OCI-M1 (cell line): ENCODE measurements around the gene PIP5K1C.
A peak's percentile ranks its signal among the peaks of the same experiment; 100 is the strongest.

Experiments used
- DNase-seq: peaks from one replicate; lab custom pipeline; 2025; lab: John Stamatoyannopoulos, UW

PIP5K1C gene

GRCh38 chr19:3694361-3695123 lies 5.7 kb downstream of the PIP5K1C start:
- no peak for DNase-seq

GRCh38 chr19:3693025-3693925 lies 7.0 kb downstream of the PIP5K1C start:
- DNase-seq, result no peak

- DNase-seq, result peak; percentile 8
Observed at GRCh38 chr19:3692141-3693024, 7.9 kb downstream of the PIP5K1C start.

- no peak for DNase-seq
Observed at GRCh38 chr19:3691726-3692125, 8.5 kb downstream of the PIP5K1C start.

- no peak for DNase-seq
Observed at GRCh38 chr19:3691372-3691716, 8.9 kb downstream of the PIP5K1C start.

GRCh38 chr19:3690551-3691371 lies 9.5 kb downstream of the PIP5K1C start:
- DNase-seq, result no peak

GRCh38 chr19:3687774-3688706 lies 12.2 kb downstream of the PIP5K1C start:
- DNase-seq, result no peak

- DNase-seq, result no peak
Observed at GRCh38 chr19:3687393-3687773, 12.9 kb downstream of the PIP5K1C start.

- no peak for DNase-seq
Observed at GRCh38 chr19:3684817-3685410, 15.4 kb downstream of the PIP5K1C start.

- DNase-seq, result no peak
Observed at GRCh38 chr19:3684054-3684816, 16.0 kb downstream of the PIP5K1C start.

GRCh38 chr19:3683405-3684053 lies 16.7 kb downstream of the PIP5K1C start:
- no peak for DNase-seq

GRCh38 chr19:3682741-3683404 lies 17.4 kb downstream of the PIP5K1C start:
- no peak for DNase-seq

- DNase-seq, result no peak
Observed at GRCh38 chr19:3682286-3682685, 18.0 kb downstream of the PIP5K1C start.

GRCh38 chr19:3680939-3681338 lies 19.3 kb downstream of the PIP5K1C start:
- DNase-seq, result no peak

GRCh38 chr19:3679581-3679980 lies 20.7 kb downstream of the PIP5K1C start:
- DNase-seq, result no peak

- DNase-seq, result no peak
Observed at GRCh38 chr19:3679138-3679537, 21.1 kb downstream of the PIP5K1C start.

- no peak for DNase-seq
Observed at GRCh38 chr19:3678188-3678587, 22.1 kb downstream of the PIP5K1C start.
